IPS DF 6.9 (cell line): ENCODE data around the gene TH.
"Not testable (repeated sequence)": the region's sequence is repeated elsewhere in the genome, so short reads cannot be mapped to it uniquely, and the experiment has no call there.

Experiments used
- DNase-seq: peaks from one replicate; pipeline ENCODE4 v3.0.0-alpha.2; 2013; ENCODE audit warnings: low read depth, low spot score
- H3K27ac ChIP-seq: one replicate; pipeline ENCODE4 v1.5.1; 2013; ENCODE audit warnings: low read length, control low read depth
- H3K27me3 ChIP-seq: 2 replicates; pipeline ENCODE4 v1.6.1; 2013; ENCODE audit warnings: mild to moderate bottlenecking, low read length; ENCODE audit not compliant: control insufficient read depth, insufficient read depth
- H3K36me3 ChIP-seq: 2 replicates; pipeline ENCODE4 v1.6.1; 2013; ENCODE audit warnings: low read length; ENCODE audit not compliant: control insufficient read depth, insufficient read depth
- H3K4me1 ChIP-seq: 2 replicates; pipeline ENCODE4 v1.6.1; 2013; ENCODE audit warnings: low read length; ENCODE audit not compliant: control insufficient read depth, insufficient read depth
- H3K4me3 ChIP-seq: 2 replicates; pipeline ENCODE4 v1.5.1; 2013; ENCODE audit warnings: mild to moderate bottlenecking, low read length
- H3K9me3 ChIP-seq: 2 replicates; pipeline ENCODE4 v1.6.1; 2013; ENCODE audit warnings: low read length, inconsistent platforms; ENCODE audit not compliant: control insufficient read depth, insufficient read depth
- WGBS: extraction: QIAGEN DNeasy Blood & Tissue Kit; methylation state at CpG from one replicate; pipeline ENCODE4 v1.1.7; 2013; ENCODE audit warnings: mixed read lengths, missing lambda C conversion rate; ENCODE audit not compliant: insufficient read length, insufficient coverage; 5-methylcytosine and 5-hydroxymethylcytosine counted together

The TH gene

GRCh38 chr11:2128130-2128510 is 43.5 kb downstream of the TH start:
- Histone ChIP-seq H3K27me3 (no peaks in the 10 kb centered on the region), H3K36me3 (no peaks in the 10 kb centered on the region), H3K27ac (no peak overlapping the region), H3K4me3 (no peak overlapping the region), H3K9me3 (no peaks in the 10 kb centered on the region), H3K4me1 (no peaks in the 10 kb centered on the region)
- WGBS, result no CpG with 5 or more reads among the region's 7 CpGs
- no peak for DNase-seq

- Histone ChIP-seq H3K27ac (no peak overlapping the region), H3K27me3 (no peaks in the 10 kb centered on the region), H3K9me3 (no peaks in the 10 kb centered on the region)
Observed at GRCh38 chr11:2127482-2128129, 44.0 kb downstream of the TH start.

GRCh38 chr11:2126520-2127085 is 45.0 kb downstream of the TH start:
- Histone ChIP-seq H3K4me1 (0 out of 2 replicates have a peak, but pooled peaks cover 1% of the 10 kb centered on the region), H3K27me3 (no peaks in the 10 kb centered on the region), H3K4me3 (no peak overlapping the region), H3K27ac (no peak overlapping the region), H3K9me3 (no peaks in the 10 kb centered on the region), H3K36me3 (no peaks in the 10 kb centered on the region)
- no peak for DNase-seq
- 100% methylated on average over 1 of the region's 2 CpGs for WGBS

More at GRCh38 chr11:2127482-2128129, 44.0 kb downstream of the TH start:
- Histone ChIP-seq H3K4me3 (no peak overlapping the region), H3K4me1 (0 out of 2 replicates have a peak, but pooled peaks cover under 1% of the 10 kb centered on the region), H3K36me3 (no peaks in the 10 kb centered on the region)
- no peak for DNase-seq
- no CpG with 5 or more reads among the region's 8 CpGs for WGBS

GRCh38 chr11:2124736-2125484 is 46.7 kb downstream of the TH start:
- no CpG with 5 or more reads among the region's 10 CpGs for WGBS

GRCh38 chr11:2123628-2123960 is 48.0 kb downstream of the TH start:
- no CpG with 5 or more reads among the region's 7 CpGs for WGBS
- Histone ChIP-seq H3K4me1 (peaks cover 1% of the 10 kb centered on the region; the same call in 1 of the 2 replicates), H3K27me3 (no peaks in the 10 kb centered on the region), H3K27ac (no peak overlapping the region), H3K36me3 (no peaks in the 10 kb centered on the region), H3K9me3 (no peaks in the 10 kb centered on the region), H3K4me3 (no peak overlapping the region)
- no peak for DNase-seq

More at GRCh38 chr11:2124736-2125484, 46.7 kb downstream of the TH start:
- not testable (repeated sequence) for H3K4me3 ChIP-seq, H3K36me3 ChIP-seq, DNase-seq, H3K27me3 ChIP-seq, H3K4me1 ChIP-seq, H3K9me3 ChIP-seq, H3K27ac ChIP-seq

- no peak overlapping the region for H3K27ac ChIP-seq
- no peaks in the 10 kb centered on the region for H3K27me3 ChIP-seq
- H3K36me3 ChIP-seq, result no peaks in the 10 kb centered on the region
- no peak for DNase-seq
- no peaks in the 10 kb centered on the region for H3K9me3 ChIP-seq
- H3K4me1 ChIP-seq, result peaks cover 1% of the 10 kb centered on the region; the same call in 1 of the 2 replicates
- no CpG with 5 or more reads among the region's 13 CpGs for WGBS
- H3K4me3 ChIP-seq, result no peak overlapping the region
Observed at GRCh38 chr11:2122907-2123627, 48.5 kb downstream of the TH start.

GRCh38 chr11:2122222-2122906 is 49.3 kb downstream of the TH start:
- H3K4me3 ChIP-seq, result no peak overlapping the region
- no CpG with 5 or more reads among the region's 19 CpGs for WGBS
- no peaks in the 10 kb centered on the region for H3K9me3 ChIP-seq
- DNase-seq, result no peak
- H3K36me3 ChIP-seq, result no peaks in the 10 kb centered on the region
- no peaks in the 10 kb centered on the region for H3K27me3 ChIP-seq
- peaks cover 1% of the 10 kb centered on the region; the same call in 1 of the 2 replicates for H3K4me1 ChIP-seq
- H3K27ac ChIP-seq, result no peak overlapping the region

- Histone ChIP-seq H3K27ac (no peak overlapping the region), H3K4me3 (no peak overlapping the region), H3K36me3 (no peaks in the 10 kb centered on the region), H3K4me1 (peaks cover 1% of the 10 kb centered on the region; the same call in 1 of the 2 replicates), H3K9me3 (no peaks in the 10 kb centered on the region), H3K27me3 (no peaks in the 10 kb centered on the region)
- no peak for DNase-seq
- no CpG with 5 or more reads among the region's 21 CpGs for WGBS
Observed at GRCh38 chr11:2121227-2122130, 50.1 kb downstream of the TH start.

- WGBS, result no CpG with 5 or more reads among the region's 23 CpGs
- no peak overlapping the region for H3K27ac ChIP-seq
- no peaks in the 10 kb centered on the region; the same call in 1 of the 2 replicates for H3K9me3 ChIP-seq
- H3K36me3 ChIP-seq, result no peaks in the 10 kb centered on the region
- no peaks in the 10 kb centered on the region for H3K27me3 ChIP-seq
- peaks cover 1% of the 10 kb centered on the region; the same call in 1 of the 2 replicates for H3K4me1 ChIP-seq
- no peak for DNase-seq
- no peak overlapping the region for H3K4me3 ChIP-seq
Observed at GRCh38 chr11:2120359-2121100, 51.1 kb downstream of the TH start.
